ENCODE measurements around the gene TM7SF3.
"Not testable (repeated sequence)": the region's sequence is repeated elsewhere in the genome, so short reads cannot be mapped to it uniquely, and the experiment has no call there.

Gene TM7SF3

DNA sequence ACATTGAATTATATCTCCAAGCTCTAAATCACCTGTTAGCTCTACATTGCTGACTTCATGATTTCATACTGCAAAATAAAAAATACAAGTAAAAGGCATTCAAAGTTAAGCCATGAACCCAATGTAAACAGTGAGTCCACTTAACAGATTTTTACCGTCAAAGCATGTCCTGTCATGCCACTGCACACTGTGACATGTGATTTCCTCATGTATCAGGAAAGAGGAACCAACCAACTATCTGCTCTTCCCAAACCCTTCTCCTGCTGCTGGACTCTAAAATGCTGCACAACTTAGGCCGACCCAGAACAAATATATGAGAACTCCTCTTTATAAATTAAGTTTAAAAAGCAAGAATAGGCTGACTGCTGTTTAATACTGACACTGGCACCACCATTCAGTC is 37.5 kb downstream of the TM7SF3 start:
- DNase-seq = no peak

DNA sequence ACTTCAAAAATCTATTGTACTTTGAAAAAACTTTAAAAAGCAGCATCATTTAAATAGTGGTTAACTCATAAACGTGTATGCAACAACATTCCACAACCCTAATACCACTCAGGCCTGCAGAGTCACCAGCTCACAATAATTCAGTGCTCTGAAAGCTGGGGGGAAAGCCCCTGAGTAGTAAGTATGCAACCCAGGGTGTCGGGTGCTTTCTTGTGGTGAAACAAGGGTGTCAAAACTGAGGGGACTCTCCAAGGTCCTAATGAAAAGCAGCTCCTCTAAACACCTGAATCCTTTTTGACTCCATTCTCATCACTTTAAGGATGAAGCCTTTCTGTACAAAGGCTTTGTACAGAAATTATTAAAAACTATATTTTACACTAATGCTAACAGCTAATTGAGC is 42.2 kb downstream of the TM7SF3 start:
- peak; percentile 63 for DNase-seq

GRCh38 chr12:26970136-26970535 is 44.0 kb downstream of the TM7SF3 start:
- DNase-seq = no peak

GRCh38 chr12:26966842-26967241 is 47.3 kb downstream of the TM7SF3 start:
- no peak for DNase-seq

DNA sequence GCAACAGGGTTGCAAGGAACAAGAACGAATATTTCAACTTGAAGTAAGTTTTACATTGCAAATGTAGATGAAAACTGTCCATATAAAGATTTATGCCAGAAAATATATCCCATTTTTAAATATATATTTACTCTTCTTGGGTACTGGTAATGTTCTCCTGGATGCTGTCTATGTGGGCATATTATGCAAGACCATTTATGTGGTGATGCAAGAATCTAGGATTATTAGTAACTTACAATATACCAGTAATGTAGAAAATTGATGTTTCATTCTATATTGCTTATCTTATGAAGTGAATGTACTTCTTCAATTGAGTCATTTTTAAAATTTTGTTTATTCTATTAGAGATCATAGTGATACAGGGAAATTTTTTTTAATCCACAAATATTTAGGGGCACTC is 50.8 kb downstream of the TM7SF3 start:
- no peak for DNase-seq

DNA sequence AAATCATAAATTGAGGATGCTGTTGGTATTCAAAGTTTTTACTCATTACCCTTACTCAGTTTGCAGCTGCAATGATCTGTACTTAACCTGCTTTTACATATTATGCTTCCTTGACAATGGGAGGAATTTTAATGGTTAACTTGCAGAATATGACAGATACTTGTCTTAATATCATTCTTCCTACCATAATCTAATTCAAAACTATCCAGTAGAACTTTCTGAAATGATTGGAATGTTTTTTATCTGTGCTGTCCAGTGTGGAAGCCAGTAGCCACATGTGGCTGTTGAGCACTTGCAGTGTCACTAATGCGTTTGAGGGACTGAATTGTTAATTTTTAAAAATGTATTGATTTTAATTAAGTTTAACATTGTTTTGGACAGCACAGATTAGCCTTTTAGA is 52.4 kb downstream of the TM7SF3 start:
- DNase-seq = no peak

DNA sequence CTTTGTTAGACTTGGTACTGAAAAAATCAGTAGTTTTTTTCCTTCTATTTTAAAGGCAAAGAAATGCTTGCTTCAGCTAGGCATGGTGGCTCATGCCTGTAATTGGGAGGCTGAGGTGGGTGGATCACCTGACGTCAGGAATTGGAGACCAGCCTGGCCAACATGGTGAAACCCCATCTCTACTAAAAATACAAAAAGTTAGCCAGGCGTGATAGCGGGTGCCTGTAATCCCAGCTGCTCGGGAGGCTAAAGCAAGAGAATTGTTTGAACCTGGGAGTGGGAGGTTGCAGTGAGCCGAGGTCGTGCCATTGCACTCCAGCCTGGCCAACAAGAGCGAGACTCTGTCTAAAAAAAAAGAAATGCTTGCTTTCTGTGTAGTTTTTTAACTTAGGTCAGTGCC is 52.8 kb downstream of the TM7SF3 start:
- not testable (repeated sequence) for DNase-seq

- no peak for DNase-seq
These were observed 60.2 kb downstream of the TM7SF3 start for GRCh38 chr12:26954027-26954426.

DNA sequence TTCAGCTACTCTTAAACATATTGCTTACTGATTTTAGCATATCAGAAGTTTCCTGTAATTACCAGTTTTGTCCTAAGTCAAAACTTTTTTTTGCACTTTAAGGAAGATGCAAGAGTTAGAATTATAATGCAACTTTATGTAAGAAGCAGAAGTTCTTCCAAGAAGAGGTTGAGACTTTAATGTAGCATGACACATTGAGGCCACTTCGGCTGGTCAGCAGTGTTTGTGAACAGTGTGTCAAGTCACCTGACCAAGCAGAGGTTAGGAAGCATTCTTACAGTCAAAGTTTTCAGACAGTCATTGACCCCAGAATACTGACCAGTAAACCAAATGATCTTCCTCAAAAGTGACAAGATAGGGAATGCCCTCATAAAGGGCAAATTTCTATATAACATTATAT is 60.7 kb downstream of the TM7SF3 start:
- no peak for DNase-seq

GRCh38 chr12:26948309-26948708 is 65.9 kb downstream of the TM7SF3 start:
- no peak for DNase-seq

- DNase-seq = no peak
These were observed 73.0 kb downstream of the TM7SF3 start for GRCh38 chr12:26941215-26941594.

- DNase-seq = no peak
These were observed 73.5 kb downstream of the TM7SF3 start for GRCh38 chr12:26940516-26941214.

DNA sequence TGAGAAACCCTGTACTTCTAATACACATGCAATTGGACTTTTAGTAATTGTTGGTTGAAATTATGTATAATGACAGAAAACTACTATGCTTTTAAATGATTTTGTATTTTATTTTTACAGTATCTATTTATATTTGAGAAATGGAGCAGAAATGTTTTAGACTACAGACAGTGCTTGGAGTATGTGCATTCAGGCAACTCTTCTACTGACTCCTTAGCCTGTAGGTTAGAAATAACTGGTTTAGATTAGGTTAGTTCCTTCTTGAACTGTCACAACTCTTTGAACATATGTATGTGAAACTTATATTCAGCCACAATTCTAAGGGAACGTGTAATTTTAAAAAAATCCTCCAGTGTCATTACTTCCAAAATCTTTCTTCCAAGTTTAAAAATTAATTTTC is 74.2 kb downstream of the TM7SF3 start:
- DNase-seq = no peak

GRCh38 chr12:26939192-26939832 is 74.9 kb downstream of the TM7SF3 start:
- DNase-seq = no peak

DNA sequence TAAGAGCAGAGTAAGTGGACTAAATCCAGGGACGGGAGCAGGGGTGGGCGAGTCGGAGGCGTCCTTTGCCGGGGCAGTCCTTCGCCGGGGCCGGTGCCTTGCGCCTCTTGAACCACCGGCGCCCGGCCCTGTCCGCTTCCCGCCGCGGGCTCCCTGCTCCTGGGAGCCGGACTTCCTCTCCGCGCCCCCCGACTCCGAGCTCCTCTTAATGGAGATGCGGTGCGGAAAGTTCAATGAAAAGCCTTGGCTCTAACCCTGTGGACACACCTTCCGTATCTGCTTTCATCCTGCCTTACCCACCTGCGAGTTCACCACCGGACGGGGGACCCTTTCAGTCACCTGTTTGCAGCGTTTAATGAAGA is 75.5 kb downstream of the TM7SF3 start:
- no peak for DNase-seq

DNA sequence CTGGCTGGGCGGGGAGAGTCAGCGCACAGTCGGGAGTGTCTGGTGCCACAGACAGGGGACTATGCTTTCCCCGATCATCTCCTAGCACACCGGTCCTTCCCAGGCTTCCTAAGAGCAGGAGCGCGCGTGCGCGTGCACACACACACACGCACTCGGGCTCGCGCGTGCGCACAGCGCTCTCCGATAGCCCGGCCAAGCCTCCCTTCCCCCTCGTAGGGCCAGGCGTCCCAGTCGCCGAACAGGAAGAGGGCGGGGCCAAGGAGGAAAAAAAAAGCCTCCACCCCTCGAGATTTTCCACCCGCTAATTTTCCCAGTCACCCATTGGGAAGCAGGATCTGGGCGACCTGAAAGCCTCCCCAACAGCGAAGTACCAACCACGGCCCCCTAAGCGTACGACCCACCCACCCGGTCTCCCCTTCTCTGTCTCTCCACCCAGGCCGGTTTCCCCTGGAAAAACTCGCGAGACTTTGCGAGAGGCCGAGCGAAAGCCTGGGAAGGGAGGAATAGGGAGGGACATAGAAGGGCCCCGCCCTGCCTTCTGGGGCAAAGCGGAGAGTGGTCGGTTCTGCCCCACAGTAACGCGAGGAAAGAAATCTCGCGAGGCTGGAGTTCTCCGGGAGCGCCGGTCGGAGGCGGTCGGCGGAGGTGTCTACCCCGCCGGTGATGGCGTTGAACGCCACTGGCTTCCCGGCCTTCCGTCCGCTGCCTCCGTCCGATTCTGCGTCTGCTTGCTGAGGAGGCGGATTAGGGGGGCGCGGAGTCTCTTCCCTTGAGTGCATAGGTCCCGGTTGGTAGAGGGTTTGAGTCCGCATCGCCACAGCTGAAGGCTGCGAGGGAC is 76.1 kb downstream of the TM7SF3 start, which contains the start of the genes FGFR1OP2 and INTS13:
Gene FGFR1OP2 (plus strand): TSS at position 608 of the 838 bp plus-strand sequence. CDS start 15,689 bp downstream, outside the sequence.
Gene INTS13 (minus strand): TSS at position 119 of the 838 bp plus-strand sequence. CDS start 1,178 bp downstream, outside the sequence.
- DNase-seq = peak; percentile 96

DNA sequence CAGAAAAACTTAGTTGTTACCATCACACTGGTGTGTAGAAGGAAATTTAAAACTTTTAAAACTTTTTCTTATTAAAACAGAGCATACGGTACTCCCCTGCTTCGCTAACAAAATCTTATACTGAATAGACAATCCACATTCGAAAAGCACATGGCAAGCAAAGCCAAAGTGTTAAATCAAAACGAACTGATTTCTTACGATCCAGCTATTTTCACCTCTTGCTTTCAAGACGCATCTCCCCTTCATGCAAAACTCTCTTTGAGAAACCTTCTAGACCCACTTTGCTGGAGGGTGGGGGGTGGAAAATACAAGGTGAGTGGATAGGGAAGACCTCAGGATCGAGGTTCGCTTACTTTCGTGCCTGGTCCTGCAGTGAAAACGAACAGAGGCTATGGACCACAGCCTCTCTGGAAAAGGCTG is 76.7 kb downstream of the TM7SF3 start:
- DNase-seq = no peak

GRCh38 chr12:26936559-26937442 is 77.4 kb downstream of the TM7SF3 start:
- DNase-seq = no peak

- no peak for DNase-seq
These were observed 78.4 kb downstream of the TM7SF3 start for GRCh38 chr12:26935636-26936378.

DNA sequence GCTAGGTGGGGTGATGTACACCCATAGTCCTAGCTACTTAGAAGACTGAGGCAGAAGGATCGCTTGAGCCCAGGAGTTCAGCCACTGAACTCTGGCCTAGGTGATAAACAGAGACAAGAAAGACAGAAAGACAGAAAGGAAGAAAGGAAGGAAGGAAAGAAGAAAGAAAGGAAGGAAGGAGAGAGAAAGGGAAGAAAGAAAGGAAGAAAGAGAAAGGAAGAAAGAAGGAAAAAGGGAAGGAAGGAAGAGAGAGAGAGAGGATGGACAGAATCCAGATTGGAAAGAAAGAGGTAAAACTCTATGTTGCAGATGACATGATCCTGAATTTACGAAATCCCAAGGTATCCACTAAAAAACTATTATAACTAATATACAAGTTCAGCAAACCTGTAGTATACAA is 84.6 kb downstream of the TM7SF3 start:
- no peak for DNase-seq

DNA sequence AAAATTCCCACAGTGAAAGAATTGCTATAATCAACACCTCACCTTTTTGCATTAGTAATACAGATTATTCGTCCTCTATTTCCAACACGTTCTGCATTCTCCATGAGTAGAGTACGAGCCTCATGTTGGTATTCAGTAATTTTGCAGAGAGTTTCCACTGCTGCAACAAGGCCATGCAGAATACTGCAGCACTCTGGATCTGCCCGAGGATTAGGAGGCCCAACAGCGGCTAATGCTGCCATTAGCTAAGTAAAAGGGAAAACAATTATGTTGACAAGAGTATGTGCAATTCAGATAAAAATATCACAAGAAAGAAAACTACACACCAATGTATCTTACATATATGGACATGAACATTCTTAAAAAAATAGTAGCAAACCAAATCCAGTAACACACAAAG is 85.5 kb downstream of the TM7SF3 start:
- DNase-seq = no peak

Data from stimulated activated naive CD4-positive, alpha-beta T cell treated with Interleukin-2 at 50 U/mL for 16 hours (primary cell).